SK-N-SH (cell line): ENCODE results near the gene FAM20B. TPM values are rescaled to one million over a fixed set of nuclear protein-coding genes. Genes with fewer than 3 reads are reported as not detected.

Experiments
- CTCF ChIA-PET: fragments of 300-600, 350-600 bp; formaldehyde crosslinking; extraction: SDS; loops from one replicate; lab custom pipeline; 2021; lab: Yijun Ruan, JAX
- POLR2A ChIA-PET: fragments of 350-600 bp; sonication (Branson Sonifier 250); formaldehyde crosslinking; extraction: SDS; loops from one replicate; lab custom pipeline; 2020; ENCODE audit warnings: antibody characterized with exemption, inconsistent platforms; lab: Yijun Ruan, JAX
- DNase-seq: peaks from one replicate; pipeline ENCODE4 v3.0.0; 2012
- H2AFZ ChIP-seq: fragments of 200-600 bp; sonication (generic); 2 replicates; pipeline ENCODE4 v1.8.1; 2016; ENCODE audit warnings: antibody characterized with exemption, mild to moderate bottlenecking, low read depth
- H3F3A ChIP-seq: fragments of 200-600 bp; sonication (generic); replicated peaks from 2 replicates; pipeline ENCODE3; 2016; ENCODE audit warnings: antibody characterized with exemption, mild to moderate bottlenecking; ENCODE audit not compliant: insufficient read depth
- H3K27ac ChIP-seq, 2 experiments: fragments of 200-500 bp in 1 of 2; fragments of 200-600 bp in 1 of 2; sonication (Bioruptor generic) in 1 of 2; sonication (generic), shearing (Covaris generic) in 1 of 2; 2 replicates each; pipeline versions ENCODE4 v1.5.1 to v1.6.1; 2014 to 2016; ENCODE audit warnings: low read depth in 2 of 2, inconsistent platforms in 1 of 2, low read length in 1 of 2, mild to moderate bottlenecking in 1 of 2, mixed read lengths in 1 of 2
- H3K27me3 ChIP-seq: fragments of 200-600 bp; sonication (generic), shearing (Covaris generic); 2 replicates; pipeline ENCODE4 v1.6.1; 2016; ENCODE audit warnings: mixed run types; ENCODE audit not compliant: insufficient read depth
- H3K36me3 ChIP-seq, 2 experiments: fragments of 200-500 bp in 1 of 2; fragments of 200-600 bp in 1 of 2; sonication (Bioruptor generic) in 1 of 2; sonication (generic) in 1 of 2; replicated peaks in 1 of 2; 2 replicates each; pipeline versions ENCODE3 to v1.5.1; 2014 to 2016; ENCODE audit warnings: low read length in 1 of 2, mild to moderate bottlenecking in 1 of 2; ENCODE audit not compliant: insufficient read depth in 2 of 2, control insufficient read depth in 1 of 2
- H3K4me1 ChIP-seq, 2 experiments: fragments of 200-500 bp in 1 of 2; fragments of 200-600 bp in 1 of 2; sonication (Bioruptor generic) in 1 of 2; sonication (generic), shearing (Covaris generic) in 1 of 2; 2 replicates each; pipeline versions ENCODE4 v1.5.1 to v1.6.1; 2014 to 2016; ENCODE audit warnings: low read depth in 1 of 2, low read length in 1 of 2, mixed run types in 1 of 2; ENCODE audit not compliant: insufficient read depth in 2 of 2, control insufficient read depth in 1 of 2
- H3K4me2 ChIP-seq: fragments of 200-600 bp; sonication (generic), shearing (Covaris generic); 2 replicates; pipeline ENCODE4 v1.6.1; 2017; ENCODE audit warnings: mixed run types
- H3K4me3 ChIP-seq, 2 experiments: fragments of 200-500 bp in 1 of 2; fragments of 200-600 bp in 1 of 2; sonication (Bioruptor generic) in 1 of 2; sonication (generic), shearing (Covaris generic) in 1 of 2; 2 replicates each; pipeline versions ENCODE4 v1.5.1 to v1.8.1; 2014 to 2016; ENCODE audit warnings: low read depth in 2 of 2, inconsistent platforms in 1 of 2, low read length in 1 of 2, mild to moderate bottlenecking in 1 of 2, mixed read lengths in 1 of 2, moderate library complexity in 1 of 2
- H3K79me2 ChIP-seq: fragments of 200-600 bp; sonication (generic); 2 replicates; pipeline ENCODE4 v1.8.1; 2017; ENCODE audit warnings: mild to moderate bottlenecking; ENCODE audit not compliant: insufficient read depth
- H3K9ac ChIP-seq: fragments of 200-600 bp; sonication (generic); 2 replicates; pipeline ENCODE4 v1.6.1; 2017; ENCODE audit warnings: mixed run types
- H3K9me2 ChIP-seq: fragments of 200-600 bp; sonication (generic); 2 replicates; pipeline ENCODE4 v1.6.1; 2017; ENCODE audit warnings: mixed run types
- H3K9me3 ChIP-seq: fragments of 200-600 bp; sonication (generic); 2 replicates; pipeline ENCODE4 v1.6.1; 2017; ENCODE audit warnings: mixed run types, mild to moderate bottlenecking, moderate library complexity
- H4K20me1 ChIP-seq: fragments of 200-600 bp; sonication (generic); 2 replicates; pipeline ENCODE4 v1.6.1; 2017; ENCODE audit warnings: mild to moderate bottlenecking, mixed run types; ENCODE audit not compliant: insufficient read depth
- CHD2 ChIP-seq: fragments of 150-350 bp; IDR thresholded peaks from 2 replicates; pipeline ENCODE4 v1.6.1; 2018; ENCODE audit warnings: low read length; ENCODE audit not compliant: partially characterized antibody
- EP300 ChIP-seq, 2 experiments: IDR thresholded peaks; 2 replicates each; pipeline versions ENCODE4 v1.4.0 to v1.6.1; 2012; ENCODE audit warnings: borderline replicate concordance in 1 of 2, low read depth in 1 of 2, low read length in 1 of 2
- FOXJ3 ChIP-seq: sonication (generic); formaldehyde crosslinking; IDR thresholded peaks from 2 replicates; pipeline ENCODE4 v1.5.1; 2020; ENCODE audit warnings: mild to moderate bottlenecking, missing genetic modification reagents
- GATA2 ChIP-seq: sonication (generic); formaldehyde crosslinking; IDR thresholded peaks from 2 replicates; pipeline ENCODE4 v1.5.0; 2020; ENCODE audit warnings: mild to moderate bottlenecking, missing genetic modification reagents
- MEF2A ChIP-seq: IDR thresholded peaks from 2 replicates; pipeline ENCODE4 v1.4.0; 2012; ENCODE audit warnings: low read depth, borderline replicate concordance
- MXI1 ChIP-seq: IDR thresholded peaks from 2 replicates; pipeline ENCODE4 v1.6.1; 2012; ENCODE audit warnings: mild to moderate bottlenecking, low read depth, low read length, improper control_type of control experiment
- NFIC ChIP-seq: IDR thresholded peaks from 2 replicates; pipeline ENCODE4 v1.4.0; 2012; ENCODE audit warnings: borderline replicate concordance
- RAD21 ChIP-seq: IDR thresholded peaks from 2 replicates; pipeline ENCODE4 v1.6.1; 2012; ENCODE audit warnings: mild to moderate bottlenecking, low read length
- RCOR1 ChIP-seq: fragments of 150-350 bp; IDR thresholded peaks from 2 replicates; pipeline ENCODE4 v1.6.1; 2017; ENCODE audit warnings: antibody characterized with exemption, low read length
- RXRA ChIP-seq: IDR thresholded peaks from 2 replicates; pipeline ENCODE4 v1.4.0; 2012; ENCODE audit warnings: low read depth, mild to moderate bottlenecking, borderline replicate concordance
- SMC3 ChIP-seq: IDR thresholded peaks from 2 replicates; pipeline ENCODE4 v1.6.1; 2012; ENCODE audit warnings: low read depth, low read length, improper control_type of control experiment
- TCF12 ChIP-seq: IDR thresholded peaks from 2 replicates; pipeline ENCODE4 v1.4.0; 2012
- WGBS: methylation state at CpG from one replicate; pipeline ENCODE4 v1.1.6; 2017; ENCODE audit warnings: low lambda C conversion rate; 5-methylcytosine and 5-hydroxymethylcytosine counted together
- polyA plus RNA-seq, 3 experiments: library from polyadenylated mRNA; depleted of rRNA; stranded (reverse); fragments of >200 nt; gene quantifications; 2 replicates each; pipeline ENCODE4 v1.2.3, GENCODE V29; 2012
- TF ChIP-seq, protein P1 (sequence below): fragments of 150-350 bp; IDR thresholded peaks from 2 replicates; pipeline ENCODE4 v1.6.1; 2016; ENCODE audit warnings: mild to moderate bottlenecking, low read depth, low read length
- TF ChIP-seq, protein P2 (sequence below): fragments of 200-600 bp; sonication (generic); IDR thresholded peaks from 2 replicates; pipeline ENCODE4 v1.6.1; 2017; ENCODE audit warnings: antibody characterized with exemption, mild to moderate bottlenecking, moderate library complexity
- TF ChIP-seq, protein P3 (sequence below): fragments of 150-350 bp; IDR thresholded peaks from 2 replicates; pipeline ENCODE4 v1.6.1; 2017; ENCODE audit warnings: antibody characterized with exemption, low read length, low read depth, borderline replicate concordance

The FAM20B gene
- polyA plus RNA-seq, 1 of the 3 experiments (the other 2 are of a cell fraction): 14.9 TPM

DNA sequence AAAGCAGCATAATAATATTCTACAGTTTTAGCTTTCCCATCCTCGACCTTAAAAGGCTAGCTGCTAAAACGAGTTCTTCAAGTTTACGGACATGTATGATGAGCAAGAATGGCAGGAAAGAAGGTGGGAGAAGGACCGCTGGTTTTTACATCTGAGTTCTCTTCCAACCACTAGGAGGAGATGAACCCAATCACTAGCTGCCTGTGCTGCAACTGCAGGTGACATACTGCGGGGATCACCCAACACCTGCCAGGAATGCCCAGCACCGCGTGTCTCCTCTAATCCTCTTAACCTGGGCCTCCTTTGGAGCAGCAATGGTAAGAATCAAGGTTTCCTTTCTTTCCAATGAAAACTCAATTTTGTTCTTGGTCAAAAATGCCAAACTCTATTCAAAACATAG, 79.7 kb downstream of the FAM20B start:
- WGBS: 90% methylated on average over 6 of the region's 7 CpGs
- no peaks in the 10 kb centered on the region for H3K9me2 ChIP-seq
- no peak overlapping the region for H2AFZ ChIP-seq
- no peak overlapping the region for H3K4me3 ChIP-seq
- peaks cover 0 to 23% of the 10 kb centered on the region in 2 experiments; a peak in 2 of 4 replicates for H3K4me1 ChIP-seq
- no peak for DNase-seq
- no peaks in the 10 kb centered on the region for H4K20me1 ChIP-seq
- H3K27me3 ChIP-seq: no peaks in the 10 kb centered on the region
- peaks cover 28% of the 10 kb centered on the region for H3F3A ChIP-seq
- H3K4me2 ChIP-seq: no peak overlapping the region
- no peak overlapping the region for H3K9ac ChIP-seq
- TF ChIP-seq RXRA (no peak), RAD21 (peak; percentile 17), RCOR1 (no peak), MEF2A (no peak), SMC3 (peak; percentile 12; the same call in 1 of the 2 replicates)
- TF ChIP-seq, protein P1, sequence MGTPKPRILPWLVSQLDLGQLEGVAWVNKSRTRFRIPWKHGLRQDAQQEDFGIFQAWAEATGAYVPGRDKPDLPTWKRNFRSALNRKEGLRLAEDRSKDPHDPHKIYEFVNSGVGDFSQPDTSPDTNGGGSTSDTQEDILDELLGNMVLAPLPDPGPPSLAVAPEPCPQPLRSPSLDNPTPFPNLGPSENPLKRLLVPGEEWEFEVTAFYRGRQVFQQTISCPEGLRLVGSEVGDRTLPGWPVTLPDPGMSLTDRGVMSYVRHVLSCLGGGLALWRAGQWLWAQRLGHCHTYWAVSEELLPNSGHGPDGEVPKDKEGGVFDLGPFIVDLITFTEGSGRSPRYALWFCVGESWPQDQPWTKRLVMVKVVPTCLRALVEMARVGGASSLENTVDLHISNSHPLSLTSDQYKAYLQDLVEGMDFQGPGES: no peak
- TF ChIP-seq, protein P2, sequence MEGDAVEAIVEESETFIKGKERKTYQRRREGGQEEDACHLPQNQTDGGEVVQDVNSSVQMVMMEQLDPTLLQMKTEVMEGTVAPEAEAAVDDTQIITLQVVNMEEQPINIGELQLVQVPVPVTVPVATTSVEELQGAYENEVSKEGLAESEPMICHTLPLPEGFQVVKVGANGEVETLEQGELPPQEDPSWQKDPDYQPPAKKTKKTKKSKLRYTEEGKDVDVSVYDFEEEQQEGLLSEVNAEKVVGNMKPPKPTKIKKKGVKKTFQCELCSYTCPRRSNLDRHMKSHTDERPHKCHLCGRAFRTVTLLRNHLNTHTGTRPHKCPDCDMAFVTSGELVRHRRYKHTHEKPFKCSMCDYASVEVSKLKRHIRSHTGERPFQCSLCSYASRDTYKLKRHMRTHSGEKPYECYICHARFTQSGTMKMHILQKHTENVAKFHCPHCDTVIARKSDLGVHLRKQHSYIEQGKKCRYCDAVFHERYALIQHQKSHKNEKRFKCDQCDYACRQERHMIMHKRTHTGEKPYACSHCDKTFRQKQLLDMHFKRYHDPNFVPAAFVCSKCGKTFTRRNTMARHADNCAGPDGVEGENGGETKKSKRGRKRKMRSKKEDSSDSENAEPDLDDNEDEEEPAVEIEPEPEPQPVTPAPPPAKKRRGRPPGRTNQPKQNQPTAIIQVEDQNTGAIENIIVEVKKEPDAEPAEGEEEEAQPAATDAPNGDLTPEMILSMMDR: peak; percentile 51
- TF ChIP-seq, protein P3, sequence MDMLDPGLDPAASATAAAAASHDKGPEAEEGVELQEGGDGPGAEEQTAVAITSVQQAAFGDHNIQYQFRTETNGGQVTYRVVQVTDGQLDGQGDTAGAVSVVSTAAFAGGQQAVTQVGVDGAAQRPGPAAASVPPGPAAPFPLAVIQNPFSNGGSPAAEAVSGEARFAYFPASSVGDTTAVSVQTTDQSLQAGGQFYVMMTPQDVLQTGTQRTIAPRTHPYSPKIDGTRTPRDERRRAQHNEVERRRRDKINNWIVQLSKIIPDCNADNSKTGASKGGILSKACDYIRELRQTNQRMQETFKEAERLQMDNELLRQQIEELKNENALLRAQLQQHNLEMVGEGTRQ: no peak
- no peak overlapping the region for H3K27ac ChIP-seq
- H3K36me3 ChIP-seq: peaks cover 64 to 87% of the 10 kb centered on the region in 2 experiments
- CTCF ChIA-PET: interaction anchor here (1.3 to 4.8 kb wide), 4 partner anchors 9 to 100 kb away, joined by 3 to 26 read pairs (median 4); no protein-coding TSS in a partner anchor
- H3K79me2 ChIP-seq: peaks cover 70% of the 10 kb centered on the region
- POLR2A ChIA-PET: no interaction called here
- H3K9me3 ChIP-seq: no peaks in the 10 kb centered on the region

DNA sequence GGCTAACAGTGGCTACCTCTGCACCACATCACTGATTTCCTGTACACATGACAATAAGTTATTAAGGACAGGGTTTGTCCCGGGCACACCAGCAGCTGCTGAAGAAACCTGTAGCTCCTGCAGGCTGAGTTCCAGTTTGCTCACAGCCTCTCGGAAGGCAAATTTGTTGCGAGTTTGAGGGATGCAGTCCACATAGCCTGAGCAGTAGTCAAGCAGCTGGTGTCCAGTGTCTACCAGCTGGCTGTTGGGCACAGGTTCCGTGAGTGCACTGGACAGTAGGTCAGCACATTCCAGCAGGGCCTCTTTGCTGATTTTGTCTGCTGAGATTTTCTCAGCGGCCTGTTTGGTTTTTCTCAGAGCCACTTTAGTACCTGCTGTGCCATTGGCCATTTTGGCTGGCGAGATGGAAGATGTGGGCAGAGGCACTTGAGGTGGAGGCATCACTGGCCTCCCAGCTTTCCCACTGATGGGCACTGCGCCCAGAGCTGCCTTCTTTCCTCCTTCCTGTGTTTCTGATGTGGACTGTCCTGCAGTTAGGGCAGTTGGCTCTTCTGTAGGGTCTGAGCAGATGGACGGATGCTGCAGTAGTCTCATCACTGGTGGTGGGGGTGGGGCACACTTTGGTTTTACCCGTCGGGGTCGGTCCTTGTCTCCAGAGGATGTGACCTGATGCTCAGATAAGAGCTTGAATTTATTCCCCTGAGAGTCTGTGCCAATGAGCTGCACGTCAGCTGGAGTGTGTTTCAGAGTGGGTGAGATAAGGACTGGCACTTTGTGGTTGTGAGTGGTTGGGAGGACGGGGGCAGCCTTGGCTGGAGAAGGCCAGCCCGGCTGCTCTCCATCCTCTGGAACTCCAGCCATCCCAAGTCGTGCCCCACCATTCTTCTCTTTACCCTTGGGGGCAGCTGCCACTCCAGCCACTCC, 82.3 kb downstream of the FAM20B start:
- H3K79me2 ChIP-seq: peaks cover 70% of the 10 kb centered on the region
- ChIA-PET CTCF (interaction anchor here (1.4 to 4.8 kb wide), 2 partner anchors 12 to 29 kb away, joined by 4 to 26 read pairs; no protein-coding TSS in a partner anchor), POLR2A (no interaction called here)
- H3K4me2 ChIP-seq: no peak overlapping the region
- 72% methylated on average over 11 of the region's 15 CpGs for WGBS
- peak; percentile 75 for DNase-seq
- TF ChIP-seq EP300 (IDR thresholded peaks at IDR 0.05; ENCODE audit: borderline replicate concordance in 1 of 2, low read depth in 1 of 2, low read length in 1 of 2): peak in 1 of 2 experiments; percentile 41; a peak in 1 of 4 replicates
- peak; percentile 96 for TF ChIP-seq GATA2 (CRISPR knock-in tag)
- TF ChIP-seq CHD2: peak; percentile 86
- TF ChIP-seq NFIC: 0 out of 2 replicates have a peak, but pooled peaks have one; percentile 13
- TF ChIP-seq, protein P1: no peak
- no peak for TF ChIP-seq TCF12
- TF ChIP-seq FOXJ3 (CRISPR knock-in tag): peak; percentile 40; the same call in 1 of the 2 replicates
- TF ChIP-seq MXI1: peak; percentile 42; the same call in 1 of the 2 replicates
- H3K36me3 ChIP-seq: peaks cover 78 to 84% of the 10 kb centered on the region in 2 experiments
- H3K4me3 ChIP-seq: no peak overlapping the region
- no peak overlapping the region for H2AFZ ChIP-seq
- no peak overlapping the region for H3K9ac ChIP-seq
- H3K9me2 ChIP-seq: no peaks in the 10 kb centered on the region
- no peaks in the 10 kb centered on the region for H4K20me1 ChIP-seq
- H3K27me3 ChIP-seq: no peaks in the 10 kb centered on the region
- H3K4me1 ChIP-seq: peaks cover 0 to 23% of the 10 kb centered on the region in 2 experiments; a peak in 2 of 4 replicates
- peak overlapping the region in 1 of 2 experiments; percentile 80; a peak in 2 of 4 replicates for H3K27ac ChIP-seq
- peaks cover 25% of the 10 kb centered on the region for H3F3A ChIP-seq
- no peaks in the 10 kb centered on the region for H3K9me3 ChIP-seq
